Stimulated activated CD8-positive, alpha-beta memory T cell treated with anti-CD3 and anti-CD28 coated beads, Interleukin-4, amount 100 ng/mL, for 24 hours (primary cell): ENCODE data around the gene PROSER3.
A peak's percentile ranks its signal among the peaks of the same experiment; 100 is the strongest.
"Not testable (repeated sequence)": the region's sequence is repeated elsewhere in the genome, so short reads cannot be mapped to it uniquely, and the experiment has no call there.

Source experiments
- DNase-seq: peaks from one replicate; pipeline ENCODE4 v3.0.0-alpha.2; 2020; ENCODE audit warnings: low read depth

PROSER3 gene

DNA sequence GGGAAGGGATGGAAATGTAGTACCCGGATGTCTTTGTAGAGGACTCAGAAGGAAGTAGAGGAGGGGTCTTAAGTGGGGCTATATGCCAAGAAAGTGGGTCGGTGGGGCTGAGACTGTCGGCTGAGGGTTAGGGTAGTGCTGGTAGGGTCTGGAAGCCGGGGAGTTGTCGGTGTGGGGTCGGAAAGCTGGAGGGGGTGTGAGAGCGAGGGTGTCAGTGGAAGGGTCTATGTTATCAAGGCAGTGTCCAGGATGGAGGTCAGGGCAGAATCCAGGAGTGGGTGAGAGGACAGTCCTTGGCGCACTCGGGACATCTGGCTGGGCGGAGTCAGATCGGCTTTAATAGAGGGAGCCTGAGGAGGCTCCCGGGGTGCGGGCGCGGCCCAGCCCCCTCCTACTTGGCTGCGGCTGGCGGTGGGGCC, 2.8 kb upstream of the PROSER3 start:
- no peak for DNase-seq

DNA sequence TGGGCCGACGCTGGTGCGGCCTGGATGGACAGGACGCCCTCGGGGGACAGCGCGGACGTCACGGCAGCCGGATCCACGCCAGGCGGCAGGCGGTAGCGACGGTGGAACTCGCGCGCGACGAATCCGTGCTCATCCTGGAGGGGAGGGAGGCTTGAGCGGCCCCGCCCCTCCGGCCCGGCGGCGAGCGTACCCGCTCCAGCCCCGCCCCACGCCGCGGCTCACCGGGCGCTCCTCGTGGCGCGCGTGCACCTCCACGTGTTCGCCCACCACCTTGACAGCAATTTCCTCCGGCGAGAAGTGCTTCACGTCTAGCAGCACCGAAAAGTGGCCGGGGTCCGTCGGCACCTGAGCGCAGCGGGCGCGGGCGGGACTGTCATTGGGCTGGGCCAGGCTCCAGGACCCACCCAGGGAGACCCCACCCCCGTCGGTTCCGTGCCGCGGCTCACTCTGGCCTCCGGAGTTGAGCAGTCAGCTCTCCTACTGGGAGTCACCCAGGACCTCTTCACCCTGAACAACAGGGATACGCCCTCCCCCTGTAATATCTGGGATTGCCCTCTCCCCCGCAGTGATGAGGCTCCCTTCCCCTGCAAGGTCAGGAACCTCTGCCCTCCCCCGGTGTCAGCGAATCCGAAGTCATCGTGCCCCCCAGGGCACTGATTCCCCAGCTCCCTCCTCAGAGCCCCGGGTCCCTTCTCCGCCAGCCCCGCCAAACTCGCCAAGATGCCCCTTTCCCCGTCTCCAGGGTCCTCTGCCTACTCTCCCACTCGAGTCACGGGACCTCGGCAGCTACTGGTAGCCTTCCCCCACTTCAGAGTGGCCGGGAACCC, 2.2 kb upstream of the PROSER3 start:
- DNase-seq, result peak; percentile 33

DNA sequence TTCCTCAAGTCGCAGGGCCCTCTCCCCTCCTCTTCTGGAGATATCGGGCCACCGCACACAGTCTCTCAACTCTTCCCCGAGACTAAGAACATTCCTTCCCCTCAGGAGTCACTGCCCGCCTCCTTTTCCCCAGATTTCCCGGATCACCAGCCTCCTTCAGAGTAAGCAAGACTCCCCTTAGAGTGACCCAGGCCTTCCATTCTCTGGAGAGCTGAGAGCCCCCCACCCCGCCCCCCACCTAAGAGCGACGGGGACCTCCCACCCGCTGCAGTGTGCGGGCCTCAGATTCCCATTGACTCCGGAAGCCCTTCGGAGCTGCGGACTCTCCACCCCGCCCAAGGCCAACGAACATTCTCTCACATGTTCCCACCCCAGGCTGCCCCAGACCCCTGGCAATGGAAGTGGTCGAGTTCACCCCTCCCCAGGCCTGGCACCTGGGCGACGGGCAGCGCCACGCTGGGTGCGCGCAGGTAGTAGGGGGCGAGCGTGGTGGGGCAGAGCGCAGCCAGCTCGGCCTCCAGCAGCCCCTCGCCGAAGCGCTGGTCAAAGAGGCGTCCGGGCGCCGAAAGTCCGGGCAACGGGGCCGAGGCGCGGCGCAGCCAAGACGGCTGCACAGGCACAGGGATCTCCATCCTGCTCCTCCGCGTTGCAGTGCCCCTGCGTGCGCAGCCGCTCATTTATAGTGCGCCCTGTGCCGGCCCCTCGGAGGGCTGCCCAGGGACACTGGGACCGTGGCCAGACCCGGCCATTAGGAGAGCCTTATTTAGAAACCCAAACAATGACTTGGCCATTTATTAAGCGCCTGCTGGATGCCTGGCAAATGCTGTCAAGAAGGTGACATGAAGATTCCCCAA, 1.4 kb upstream of the PROSER3 start, which contains the start of gene HSPB6:
Gene HSPB6 (minus strand): TSS at position 653 of the 854 bp plus-strand sequence. CDS start 21 bp downstream, at position 632.
- no peak for DNase-seq

DNA sequence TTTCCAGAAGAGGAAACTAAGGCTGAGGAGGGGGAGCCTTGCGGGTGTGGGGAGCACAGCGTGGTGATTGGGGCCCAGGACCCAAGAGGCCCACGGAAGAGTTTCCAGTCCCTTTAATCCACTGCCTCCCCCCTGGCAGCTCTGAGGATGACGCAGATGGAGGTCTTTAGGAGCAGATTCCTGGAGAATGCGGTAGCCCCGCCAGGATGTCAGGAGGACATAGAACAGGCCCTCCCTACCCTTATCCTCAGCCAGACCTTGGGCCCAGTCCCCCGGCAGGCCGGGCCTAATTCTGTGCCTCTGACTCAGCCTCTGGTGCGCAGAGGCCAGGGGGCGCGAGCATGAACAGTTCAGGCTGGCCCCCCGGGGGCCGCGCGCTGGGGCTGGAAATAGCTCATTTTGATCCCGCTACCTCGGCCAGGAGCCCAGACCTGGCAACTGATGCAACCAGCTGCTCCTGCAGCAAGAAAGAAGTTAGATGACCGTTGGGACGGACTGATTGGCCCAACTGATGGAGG, 686 bp upstream of the PROSER3 start:
- DNase-seq, result no peak

DNA sequence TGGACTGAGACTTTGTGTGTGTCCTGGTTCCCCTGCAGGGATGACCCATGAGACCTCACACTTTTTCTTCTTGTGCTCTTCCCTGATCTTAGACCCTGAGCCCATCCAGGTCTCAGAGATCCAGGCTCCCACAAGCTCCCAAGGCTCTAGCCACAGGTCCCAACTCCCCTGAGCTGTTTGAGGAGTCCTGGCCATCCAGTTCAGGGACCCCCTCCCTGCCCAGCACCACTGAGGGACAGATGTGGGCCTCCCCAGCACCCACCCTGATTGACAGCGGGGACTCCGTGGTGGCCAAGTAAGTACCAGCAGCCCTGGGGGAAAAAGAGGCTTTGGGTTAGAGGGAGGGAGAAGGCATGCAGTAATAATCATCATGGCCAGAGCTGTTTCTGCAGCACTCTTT, 1.7 kb downstream of the PROSER3 start:
- DNase-seq, result no peak

DNA sequence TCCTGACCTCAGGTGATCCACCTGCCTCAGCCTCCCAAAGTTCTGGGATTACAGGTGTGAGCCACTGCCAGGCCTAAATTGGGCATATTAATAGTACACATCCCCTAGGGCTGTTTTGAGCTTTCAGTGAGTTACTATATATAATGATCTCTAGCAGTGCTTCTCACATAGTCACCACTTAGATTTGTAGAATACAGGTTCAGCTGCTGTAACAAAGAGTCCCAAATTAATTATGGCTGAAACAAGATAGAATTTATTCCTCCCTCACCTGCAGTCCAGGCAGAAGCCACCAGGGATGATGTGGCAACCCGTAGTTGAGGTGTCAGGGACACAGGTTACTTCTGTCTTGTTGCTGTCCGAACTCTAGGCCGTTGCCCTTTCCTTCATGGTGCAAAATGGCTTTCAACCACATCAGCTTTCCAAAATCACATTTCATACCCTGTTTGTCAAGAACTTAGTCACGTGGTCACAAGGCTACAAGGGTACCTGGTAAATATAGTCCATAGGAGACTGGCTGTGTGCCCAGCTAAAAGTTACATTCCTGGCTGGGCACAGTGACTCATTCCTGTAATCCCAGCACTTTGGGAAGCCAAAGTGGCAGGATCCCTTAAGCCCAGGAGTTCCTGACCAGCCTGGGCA, 2.9 kb downstream of the PROSER3 start:
- DNase-seq, result no peak

DNA sequence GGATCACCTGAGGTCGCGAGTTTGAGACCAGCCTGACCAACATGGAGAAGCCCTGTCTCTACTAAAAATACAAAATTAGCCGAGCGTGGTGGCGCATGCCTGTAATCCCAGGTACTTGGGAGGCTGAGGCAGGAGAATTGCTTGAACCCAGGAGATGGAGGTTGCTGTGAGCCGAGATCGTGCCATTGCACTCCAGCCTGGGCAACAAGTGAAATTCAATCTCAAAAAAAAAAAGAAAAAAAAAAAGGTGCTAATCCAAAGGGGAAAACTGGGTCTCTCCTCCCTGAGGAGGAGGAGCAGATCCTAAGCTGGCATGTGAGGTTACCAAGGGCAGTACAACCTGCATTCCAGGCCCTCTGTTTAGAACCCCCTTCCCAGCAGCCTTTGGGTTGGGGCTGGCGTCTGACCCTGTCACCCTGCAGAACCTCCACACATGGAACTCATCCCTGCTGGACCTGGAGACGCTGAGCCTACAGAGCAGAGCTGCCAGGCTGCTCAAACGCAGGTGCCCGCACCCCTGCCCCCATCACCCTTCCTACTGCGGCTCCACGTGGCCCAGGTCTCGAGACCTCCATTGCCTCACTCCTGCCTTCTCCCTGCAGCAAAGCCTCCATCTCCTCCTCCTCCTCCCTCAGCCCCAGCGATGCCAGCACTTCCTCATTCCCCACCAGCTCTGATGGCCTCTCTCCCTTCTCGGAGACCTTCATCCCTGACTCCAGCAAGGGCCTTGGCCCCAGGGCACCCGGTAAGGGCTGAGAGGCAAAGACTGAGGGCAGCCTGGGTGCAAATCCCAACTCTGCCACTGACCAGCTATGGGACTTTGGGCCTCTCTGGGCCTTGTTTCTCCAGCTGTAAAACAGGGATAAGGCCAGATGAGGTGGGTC, 6.7 kb downstream of the PROSER3 start:
- DNase-seq, result no peak

DNA sequence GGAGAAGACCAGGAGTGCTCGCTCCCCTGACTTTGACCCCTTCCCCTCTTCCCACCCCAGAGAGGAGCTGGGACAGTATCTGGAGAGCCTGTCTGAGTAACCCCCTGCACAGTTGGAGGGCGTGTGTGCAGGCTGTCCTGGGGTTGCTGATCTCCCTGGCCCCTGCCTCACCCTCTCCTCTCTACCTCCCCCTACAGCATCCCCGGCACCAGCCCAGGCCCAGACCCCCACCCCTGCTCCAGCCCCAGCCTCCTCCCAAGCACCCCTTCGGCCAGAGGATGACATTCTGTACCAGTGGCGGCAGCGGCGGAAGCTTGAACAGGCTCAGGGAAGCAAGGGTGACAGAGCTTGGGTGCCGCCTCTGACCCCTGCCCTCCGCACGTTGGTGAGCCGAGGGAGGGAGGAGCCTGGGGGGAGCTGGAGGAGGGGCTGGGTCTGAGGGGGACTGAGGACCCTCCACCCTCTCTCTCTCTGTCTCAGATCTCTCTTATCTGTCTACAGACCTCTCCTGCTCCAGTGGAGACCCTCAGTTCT, 8.7 kb downstream of the PROSER3 start:
- no peak for DNase-seq

DNA sequence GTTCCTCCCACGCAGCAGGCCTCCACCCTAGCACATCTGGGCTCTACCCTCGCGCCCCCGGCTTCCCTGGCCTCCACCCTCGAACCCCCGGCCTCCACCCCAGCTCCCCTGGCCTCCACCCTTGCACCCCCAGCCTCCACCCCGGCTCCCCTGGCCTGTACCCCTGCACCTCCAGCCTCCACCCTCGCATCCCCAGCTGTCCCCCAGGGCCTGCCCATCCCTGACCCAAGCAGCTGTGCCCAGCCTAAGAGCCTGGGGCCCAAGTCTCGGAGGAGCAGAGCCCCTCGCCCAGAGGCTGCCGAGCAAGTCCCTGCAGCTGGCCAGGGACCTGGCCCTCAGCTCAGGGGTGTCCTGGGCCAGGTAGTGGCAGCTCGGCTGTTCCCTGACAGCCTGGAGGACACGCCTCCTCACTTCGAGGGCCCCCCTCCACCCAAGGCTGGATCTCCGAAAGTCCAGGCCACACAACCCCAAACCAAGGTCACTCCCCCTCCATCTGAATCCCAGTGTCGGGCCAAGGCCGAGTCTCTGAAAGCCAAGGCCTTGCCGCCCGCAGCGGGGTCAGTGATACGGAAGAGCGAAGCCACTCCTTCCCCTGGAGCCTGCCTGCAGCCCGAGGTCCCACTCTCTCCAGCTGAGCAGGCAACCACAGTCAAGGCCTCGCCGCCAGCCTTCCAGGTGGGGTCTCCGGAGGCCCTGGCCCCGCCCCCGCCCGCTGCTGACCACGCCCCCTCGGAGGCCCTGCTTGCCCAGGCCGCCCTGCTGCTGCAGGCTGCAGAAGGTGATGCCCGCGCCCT, 9.5 kb downstream of the PROSER3 start:
- no peak for DNase-seq

DNA sequence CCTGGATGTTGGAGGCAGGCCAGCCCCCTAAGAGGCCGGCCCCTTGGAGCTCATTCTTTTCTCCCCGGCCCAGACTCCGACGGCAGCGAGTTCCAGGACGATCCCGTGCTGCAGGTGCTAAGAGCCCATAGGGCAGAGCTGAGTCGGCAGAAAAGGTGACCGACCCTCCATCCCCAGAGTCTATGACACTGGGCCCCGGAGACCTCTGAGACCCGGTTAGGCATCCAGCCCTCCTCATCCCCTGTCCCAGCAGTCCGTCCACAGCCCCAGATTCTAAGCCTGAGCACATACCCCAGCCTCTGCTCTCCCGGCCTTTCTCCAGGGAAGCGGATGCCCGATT, 10.1 kb downstream of the PROSER3 start:
- no peak for DNase-seq

DNA sequence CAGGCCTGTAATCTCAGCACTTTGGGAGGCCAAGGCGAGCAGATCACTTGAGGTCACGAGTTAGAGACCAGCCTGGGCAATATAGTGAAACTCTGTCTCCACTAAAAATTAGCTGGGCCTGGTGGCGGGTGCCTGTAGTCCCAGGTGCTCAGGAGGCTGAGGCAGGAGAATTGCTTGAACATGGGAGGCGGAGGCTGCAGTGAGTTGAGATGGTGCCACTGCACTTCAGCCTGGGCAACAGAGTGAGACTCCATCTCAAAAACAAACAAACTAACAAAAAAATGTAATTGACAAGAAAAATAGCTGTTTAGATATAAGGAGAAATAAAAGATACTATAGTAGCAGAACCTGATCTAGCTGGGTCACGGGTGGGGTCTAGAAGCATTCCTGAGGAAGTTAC, 14.4 kb downstream of the PROSER3 start:
- not testable (repeated sequence) for DNase-seq

DNA sequence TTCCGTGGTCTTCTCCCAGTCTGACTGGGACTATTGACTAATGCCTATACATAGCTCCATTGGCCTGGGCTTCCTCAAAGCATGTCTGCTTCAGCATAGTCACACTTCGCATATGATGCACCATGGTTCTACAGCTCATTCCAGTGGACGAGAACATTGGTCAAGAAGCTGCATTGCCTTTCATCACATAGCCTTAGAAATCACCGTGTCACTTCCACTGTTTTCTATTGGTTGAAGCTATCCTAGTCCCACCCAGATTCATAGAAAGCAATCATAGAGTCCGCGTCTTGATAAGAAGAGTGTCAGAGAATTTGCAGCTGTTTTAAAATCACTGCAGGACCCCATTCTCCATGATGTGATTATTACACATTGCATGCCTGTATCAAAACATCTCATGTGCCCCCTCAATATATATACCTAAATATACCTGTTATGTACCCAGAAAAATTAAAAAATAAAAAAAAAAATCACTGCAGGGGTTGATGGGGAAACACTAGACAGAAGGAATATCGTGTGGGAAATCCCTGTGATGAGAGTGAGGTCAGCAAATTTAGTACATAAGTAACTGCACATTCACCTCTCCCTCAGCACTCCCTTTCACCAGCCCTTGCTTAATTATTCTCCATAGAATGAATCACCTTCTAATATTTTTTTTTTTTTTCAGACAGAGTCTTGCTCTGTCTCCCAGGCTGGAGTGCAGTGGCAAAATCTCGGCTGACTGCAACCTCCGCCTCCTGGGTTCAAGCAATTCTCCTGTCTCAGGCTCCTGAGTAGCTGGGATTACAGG, 15.2 kb downstream of the PROSER3 start:
- DNase-seq, result no peak

DNA sequence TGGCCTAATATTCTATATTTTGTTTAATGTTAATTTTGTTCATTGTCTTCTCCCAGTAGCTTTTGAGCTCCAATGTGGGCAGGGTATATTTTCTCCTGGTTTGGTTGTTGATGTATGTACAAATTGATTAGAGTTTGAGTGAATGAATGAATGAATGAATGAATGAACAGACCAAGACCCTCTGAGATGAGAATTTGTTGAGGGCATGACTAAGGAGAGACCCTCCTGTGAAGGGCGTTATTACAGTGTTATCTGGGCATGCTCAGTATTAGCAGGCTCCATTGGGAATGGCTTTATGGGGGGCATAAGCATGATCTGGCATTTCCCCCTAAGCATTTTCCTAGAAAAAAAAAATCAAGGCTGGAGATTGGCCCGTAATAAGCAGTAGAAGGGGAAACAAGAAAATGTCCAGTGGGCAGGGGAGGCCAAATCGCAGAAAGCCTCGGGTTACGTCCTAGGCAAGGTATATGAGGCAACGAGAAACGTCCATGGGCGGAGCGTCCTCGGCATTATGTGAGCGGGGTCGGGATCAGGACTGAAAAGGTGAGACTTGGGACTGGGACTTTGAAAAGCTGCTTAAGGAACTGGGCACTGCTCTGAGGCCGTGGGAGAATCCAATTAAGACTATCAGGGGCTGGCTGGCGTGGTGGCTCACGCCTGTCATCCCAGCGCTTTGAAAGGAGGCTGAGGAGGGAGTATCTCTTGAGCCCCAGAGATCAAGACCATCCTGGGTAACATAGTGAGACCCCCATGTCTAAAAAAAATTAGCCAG, 16.5 kb downstream of the PROSER3 start:
- no peak for DNase-seq

DNA sequence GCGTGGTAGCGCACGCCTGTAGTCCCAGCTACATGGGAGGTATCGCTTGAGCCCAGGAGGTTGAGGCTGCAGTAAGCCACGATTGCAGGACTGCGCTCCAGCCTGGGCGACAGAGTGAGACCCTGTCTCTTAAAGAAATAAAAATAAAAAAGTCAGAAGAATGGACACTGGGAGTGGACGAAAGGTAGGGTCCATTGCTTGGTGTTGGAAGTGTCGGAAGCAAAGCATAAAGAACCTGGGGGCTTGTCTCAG, 17.0 kb downstream of the PROSER3 start:
- no peak for DNase-seq

DNA sequence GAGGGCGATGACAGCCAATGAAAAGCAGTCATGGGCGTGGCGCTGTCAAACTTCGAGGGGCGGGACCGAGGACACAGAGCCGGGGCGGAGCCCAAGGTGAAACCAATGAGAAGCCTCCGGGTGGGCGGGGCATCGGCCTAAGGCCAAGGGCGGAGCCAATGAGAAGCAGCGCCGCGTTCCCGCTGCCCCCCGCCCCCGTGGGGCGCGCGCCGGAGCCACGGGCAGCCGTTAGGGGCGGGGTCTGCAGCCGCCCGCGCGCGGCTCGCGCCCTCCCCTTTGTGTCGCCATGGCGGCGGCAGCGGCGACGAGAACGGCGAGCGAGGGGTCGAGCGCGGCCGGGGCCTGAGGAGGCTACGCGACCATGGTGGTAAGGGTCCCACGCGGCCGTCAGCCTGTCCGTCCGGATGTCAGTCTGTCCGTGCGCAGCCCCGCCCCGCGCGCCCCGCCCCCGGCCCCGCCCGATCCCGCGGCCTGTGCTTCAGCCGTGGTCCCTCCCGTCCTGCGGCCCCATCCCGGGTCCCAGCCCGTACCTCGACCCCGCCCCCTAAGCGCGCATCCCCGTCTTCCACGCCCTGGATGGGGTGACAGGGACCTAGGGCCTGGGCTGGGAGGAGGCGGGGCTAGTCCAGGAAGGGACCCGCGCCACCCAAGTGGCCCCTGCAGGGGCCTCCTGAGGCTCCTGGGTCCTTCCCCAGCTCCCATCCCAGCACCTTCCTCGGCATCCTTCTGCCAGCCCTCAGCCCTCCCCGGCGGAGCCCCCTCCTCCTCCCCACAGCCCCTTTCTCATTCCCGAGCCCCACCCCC, 17.5 kb downstream of the PROSER3 start, which contains the start of gene ARHGAP33:
Gene ARHGAP33 (plus strand): TSS at position 267 of the 804 bp plus-strand sequence. CDS start 95 bp downstream, at position 362.
- DNase-seq, result peak; percentile 98

DNA sequence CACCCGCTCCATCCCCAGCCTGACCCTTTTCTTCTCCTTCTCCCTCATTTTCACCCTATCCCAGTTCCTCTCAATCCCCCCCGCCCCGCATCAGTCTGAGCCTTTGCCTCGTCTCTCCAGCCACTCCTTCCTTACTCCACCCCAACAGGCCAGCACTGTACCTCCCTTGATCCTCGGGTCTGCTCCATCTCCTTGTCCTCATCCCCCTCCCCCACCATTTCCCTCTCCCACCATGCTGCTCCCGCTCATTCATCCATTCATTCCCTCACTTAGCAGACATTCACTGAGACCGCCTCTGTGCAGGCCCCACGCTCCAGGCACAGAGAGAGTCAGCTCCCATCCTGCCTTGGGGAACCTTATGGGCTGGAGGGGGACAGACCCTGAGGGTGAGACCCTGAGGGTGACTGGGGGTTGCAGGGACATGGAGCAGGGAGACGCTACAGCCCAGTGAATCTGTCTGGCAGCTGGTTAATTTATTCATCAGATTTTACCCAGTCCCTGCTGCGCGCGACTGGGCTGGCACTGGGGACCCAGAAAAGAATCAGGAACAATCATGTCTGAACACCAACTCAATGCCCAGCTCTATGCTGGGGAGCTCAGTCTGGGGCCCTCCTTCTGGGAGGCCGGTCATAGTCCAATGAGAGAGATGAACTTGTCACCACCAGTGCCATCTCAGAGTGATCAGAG, 18.3 kb downstream of the PROSER3 start:
- no peak for DNase-seq

DNA sequence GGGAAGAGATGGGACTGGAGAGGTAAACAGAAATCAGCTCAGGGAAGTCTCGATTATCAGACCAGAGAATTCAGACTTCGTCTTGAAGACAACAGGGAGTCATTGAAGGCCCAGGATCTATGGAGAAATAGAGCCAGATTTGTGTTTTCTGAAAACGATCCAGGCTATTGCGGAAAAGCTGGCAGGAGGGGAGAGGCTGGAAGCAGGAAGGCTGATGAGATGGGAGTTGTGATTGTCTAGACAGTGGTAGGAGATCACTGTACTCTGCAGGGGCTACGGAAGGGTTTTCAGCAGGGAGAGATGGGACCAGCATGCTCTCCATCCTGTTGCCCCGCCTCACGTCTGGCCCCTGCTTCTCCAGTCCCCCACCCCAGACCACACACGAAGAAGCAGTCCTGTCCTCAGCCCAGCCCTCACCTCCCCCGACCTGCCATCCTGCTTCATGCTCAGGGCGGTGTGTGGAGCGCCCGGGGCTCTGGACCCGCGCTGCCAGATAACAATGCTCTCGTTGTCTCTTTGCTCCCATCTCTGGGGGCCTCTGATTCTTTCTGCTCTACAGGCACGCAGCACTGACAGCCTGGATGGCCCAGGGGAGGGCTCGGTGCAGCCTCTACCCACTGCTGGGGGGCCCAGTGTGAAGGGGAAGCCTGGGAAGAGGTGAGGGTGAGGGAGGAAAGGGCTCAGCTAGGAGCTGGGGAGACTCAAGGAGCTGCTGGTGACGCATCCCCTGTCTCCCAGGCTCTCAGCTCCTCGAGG, 19.3 kb downstream of the PROSER3 start:
- no peak for DNase-seq
